Measurements from ENCODE around the gene PFKP.
"Not testable (repeated sequence)": the region's sequence is repeated elsewhere in the genome, so short reads cannot be mapped to it uniquely, and the experiment has no call there.

The PFKP gene

GRCh38 chr10:3159152-3159551 is 91.8 kb downstream of the PFKP start:
- DNase-seq (ENCODE audit: low spot score): no peak

GRCh38 chr10:3162533-3162932 is 95.2 kb downstream of the PFKP start:
- DNase-seq (ENCODE audit: low spot score): no peak

- DNase-seq (ENCODE audit: low spot score): no peak
Measured at GRCh38 chr10:3163879-3164278, 96.5 kb downstream of the PFKP start.

- DNase-seq (ENCODE audit: low spot score): no peak
Measured at GRCh38 chr10:3165196-3165595, 97.8 kb downstream of the PFKP start.

- DNase-seq (ENCODE audit: low spot score): no peak
Measured at GRCh38 chr10:3166496-3167290, 99.3 kb downstream of the PFKP start.

- no peak for DNase-seq (ENCODE audit: low spot score)
Measured at GRCh38 chr10:3167611-3168330, 100.4 kb downstream of the PFKP start.

GRCh38 chr10:3169271-3169670 is 101.9 kb downstream of the PFKP start:
- DNase-seq (ENCODE audit: low spot score): no peak

GRCh38 chr10:3169673-3170072 is 102.3 kb downstream of the PFKP start:
- DNase-seq (ENCODE audit: low spot score): no peak

GRCh38 chr10:3171488-3171887 is 104.1 kb downstream of the PFKP start:
- DNase-seq (ENCODE audit: low spot score): not testable (repeated sequence)

GRCh38 chr10:3172081-3172445 is 104.7 kb downstream of the PFKP start:
- DNase-seq (ENCODE audit: low spot score): no peak

- peak; percentile 99 for DNase-seq (ENCODE audit: low spot score)
Measured at GRCh38 chr10:3172446-3173170, 105.3 kb downstream of the PFKP start, which contains the start of gene PITRM1. PITRM1 (minus strand) TSS chr10:3172782; CDS start chr10:3172772, 10 bp downstream.

GRCh38 chr10:3173171-3173878 is 106.0 kb downstream of the PFKP start:
- DNase-seq (ENCODE audit: low spot score): no peak

- DNase-seq (ENCODE audit: low spot score): no peak
Measured at GRCh38 chr10:3178042-3178441, 110.7 kb downstream of the PFKP start.

GRCh38 chr10:3179174-3179573 is 111.8 kb downstream of the PFKP start:
- DNase-seq (ENCODE audit: low spot score): no peak

- no peak for DNase-seq (ENCODE audit: low spot score)
Measured at GRCh38 chr10:3180355-3181025, 113.1 kb downstream of the PFKP start.

GRCh38 chr10:3185386-3185785 is 118.0 kb downstream of the PFKP start:
- DNase-seq (ENCODE audit: low spot score): no peak

- DNase-seq (ENCODE audit: low spot score): peak; percentile 57
Measured at GRCh38 chr10:3186368-3186767, 119.0 kb downstream of the PFKP start.
